Esophagus muscularis mucosa (tissue), 4 donors: ENCODE data around the gene ZNF786.

Source experiments
- CTCF ChIP-seq, 3 experiments: fragments of 200-600 bp in 2 of 3; fragments of 450-650 bp in 1 of 3; sonication (generic) in 2 of 3; IDR thresholded peaks; one replicate each; pipeline ENCODE4 v1.5.1; 2017 to 2019; ENCODE audit warnings: antibody characterized with exemption in 3 of 3, mild to moderate bottlenecking in 2 of 3, moderate library complexity in 1 of 3
- EP300 ChIP-seq: sonication (generic); formaldehyde crosslinking; IDR thresholded peaks from one replicate; pipeline ENCODE4 v1.6.1; 2017; ENCODE audit warnings: antibody characterized with exemption
- POLR2A ChIP-seq: fragments of 450-650 bp; IDR thresholded peaks from one replicate; pipeline ENCODE4 v1.6.1; 2017; ENCODE audit warnings: antibody characterized with exemption, moderate library complexity, mild to moderate bottlenecking, low read depth
- POLR2AphosphoS5 ChIP-seq, 2 donors: sonication (generic); formaldehyde crosslinking; IDR thresholded peaks; one replicate each; pipeline ENCODE4 v1.6.1; 2017; ENCODE audit warnings: antibody characterized with exemption in 2 of 2

GRCh38 chr7:149027055-149027454 lies 63.5 kb downstream of the ZNF786 start:
- TF ChIP-seq CTCF (IDR thresholded peaks at IDR 0.05) (no peak), EP300 (no peak), POLR2AphosphoS5 (IDR thresholded peaks at IDR 0.05) (no peak), POLR2A (no peak)
